HepG2 (cell line): ENCODE results near the gene MKNK1. TPM values are rescaled to one million over a fixed set of nuclear protein-coding genes. Genes with fewer than 3 reads are reported as not detected.

ENCODE experiments used
- ATAC-seq: fragments of 200-7000 bp; cut with Tn5 transposase; 3 replicates; pipeline ENCODE4 v1.9.1; 2020; ENCODE audit warnings: mild to moderate bottlenecking, moderate library complexity
- BruUV-seq: library from RNA; stranded (reverse); fragments of 400-500 nt; replicated peaks from 2 replicates; lab custom pipeline; 2021; lab: Mats Ljungman, UMichigan
- CTCF ChIA-PET: fragments of 300-600 bp; formaldehyde crosslinking; extraction: SDS; loops from one replicate; lab custom pipeline; 2021; ENCODE audit warnings: low total read pairs, inconsistent platforms, low intra/inter-chr PET ratio; lab: Yijun Ruan, JAX
- POLR2A ChIA-PET: fragments of 350-600 bp; sonication (Branson Sonifier 250); formaldehyde crosslinking; loops from one replicate; lab custom pipeline; 2020; ENCODE audit warnings: antibody characterized with exemption, inconsistent platforms; lab: Yijun Ruan, JAX
- DNase-seq: peaks from one replicate; pipeline ENCODE4 v3.0.0-alpha.2; 2015; ENCODE audit warnings: low spot score
- FAIRE-seq: peaks from 3 replicates; lab custom pipeline; 2011; peaks lifted over from hg19 to GRCh38; lab: Jason Lieb, UNC
- H2AFZ ChIP-seq: one replicate; pipeline ENCODE4 v1.6.1; 2011; ENCODE audit warnings: low read length, inconsistent platforms
- H3K27ac ChIP-seq: fragments of 300-600 bp; 3 replicates; pipeline ENCODE4 v1.8.0; 2011; ENCODE audit warnings: mixed run types, mild to moderate bottlenecking, mixed read lengths, low read length, inconsistent platforms; ENCODE audit not compliant: insufficient read depth; ENCODE audit errors: extremely low read length
- H3K27me3 ChIP-seq, 2 experiments: fragments of 200-600 bp in 1 of 2; 2 replicates in 1 of 2; 3 replicates in 1 of 2; pipeline versions ENCODE4 v1.6.0 to v1.8.0; 2011; ENCODE audit warnings: low read length in 2 of 2, mild to moderate bottlenecking in 2 of 2, moderate library complexity in 2 of 2, inconsistent platforms in 1 of 2; ENCODE audit not compliant: insufficient read depth in 2 of 2, control insufficient read depth in 1 of 2
- H3K36me3 ChIP-seq, 2 experiments: fragments of 200-600 bp in 1 of 2; replicated peaks in 1 of 2; 2 replicates in 1 of 2; 3 replicates in 1 of 2; pipeline versions ENCODE4 v1.5.1 to v1.8.0; 2011; ENCODE audit warnings: low read length in 2 of 2, inconsistent platforms in 1 of 2; ENCODE audit not compliant: insufficient read depth in 2 of 2, control insufficient read depth in 1 of 2
- H3K4me1 ChIP-seq: 2 replicates; pipeline ENCODE4 v1.5.1; 2012; ENCODE audit warnings: low read length, inconsistent platforms; ENCODE audit not compliant: insufficient read depth
- H3K4me2 ChIP-seq: 2 replicates; pipeline ENCODE4 v1.6.0; 2011; ENCODE audit warnings: low read depth, low read length, inconsistent platforms
- H3K4me3 ChIP-seq, 3 experiments: fragments of 200-600 bp in 1 of 3; sonication (generic), shearing (Covaris generic) in 1 of 3; replicated peaks in 1 of 3; 2 replicates each; pipeline ENCODE4 v1.5.1; 2011 to 2016; ENCODE audit warnings: low read length in 3 of 3, inconsistent platforms in 2 of 3, low read depth in 2 of 3, mild to moderate bottlenecking in 2 of 3, control low read depth in 1 of 3, mixed read lengths in 1 of 3; ENCODE audit not compliant: insufficient read depth in 1 of 3
- H3K79me2 ChIP-seq: one replicate; pipeline ENCODE4 v1.6.1; 2011; ENCODE audit warnings: low read length, inconsistent platforms; ENCODE audit not compliant: insufficient read depth
- H3K9ac ChIP-seq: 2 replicates; pipeline ENCODE4 v1.6.0; 2011; ENCODE audit warnings: mild to moderate bottlenecking, low read depth, low read length, inconsistent platforms; ENCODE audit not compliant: insufficient read depth
- H3K9me3 ChIP-seq: 2 replicates; pipeline ENCODE4 v1.5.1; 2012; ENCODE audit warnings: mild to moderate bottlenecking, low read length
- H4K20me1 ChIP-seq: 2 replicates; pipeline ENCODE4 v1.6.0; 2011; ENCODE audit warnings: inconsistent platforms, mild to moderate bottlenecking, low read length, moderate library complexity; ENCODE audit not compliant: insufficient read depth
- GZF1 ChIP-seq: sonication (generic); formaldehyde crosslinking; IDR thresholded peaks from 2 replicates; pipeline ENCODE4 v1.5.1; 2020; ENCODE audit warnings: mild to moderate bottlenecking, missing genetic modification reagents
- HMG20A ChIP-seq: IDR thresholded peaks from 2 replicates; pipeline ENCODE4 v1.6.1; 2016; ENCODE audit warnings: borderline replicate concordance
- MAFF ChIP-seq: IDR thresholded peaks from 2 replicates; pipeline ENCODE4 v1.6.1; 2011; ENCODE audit warnings: low read depth, low read length, improper control_type of control experiment
- SSRP1 ChIP-seq: IDR thresholded peaks from 2 replicates; pipeline ENCODE4 v1.6.1; 2016; ENCODE audit warnings: control low read depth
- ZNF143 ChIP-seq: sonication (generic); formaldehyde crosslinking; IDR thresholded peaks from 2 replicates; pipeline ENCODE4 v1.4.0; 2020; ENCODE audit warnings: missing genetic modification reagents
- ZNF251 ChIP-seq: sonication (generic); formaldehyde crosslinking; IDR thresholded peaks from 2 replicates; pipeline ENCODE4 v1.9.0; 2021; ENCODE audit warnings: mild to moderate bottlenecking, missing genetic modification reagents
- WGBS: methylation state at CpG from one replicate; pipeline ENCODE4 v1.1.6; 2017; ENCODE audit warnings: low lambda C conversion rate; 5-methylcytosine and 5-hydroxymethylcytosine counted together
- in situ Hi-C: cut with HindIII; loops from 2 replicates; pipeline ENCODE4 v1.10.0; 2017; ENCODE audit warnings: low pct_unique_long_range_greater_than_20kb; ENCODE audit not compliant: extremely low pct_ligation_motif_present
- intact Hi-C: fragments of 100-400 bp; cut with micrococcal nuclease; formaldehyde crosslinking; loops from one replicate; pipeline ENCODE4 v1.10.0; 2022; ENCODE audit not compliant: unreplicated experiment
- polyA plus RNA-seq, 8 experiments: library from polyadenylated mRNA; depleted of rRNA in 3 of 8; stranded (reverse) in 7 of 8; unstranded in 1 of 8; fragments of >200 nt; fragmentation: Illumina TruSeq in 4 of 8; extraction: Trizol in 4 of 8; gene quantifications; 2 replicates each; pipeline versions ENCODE4 v1.2.1 to v1.2.3, GENCODE V29; 2011 to 2016; ENCODE audit warnings: low read depth in 4 of 8, missing spikeins in 1 of 8, mixed read lengths in 1 of 8; ENCODE audit not compliant: insufficient read depth in 1 of 8
- total RNA-seq, 5 experiments: library from RNA; depleted of rRNA; stranded (reverse); fragments of >200 nt; fragmentation: Illumina TruSeq; extraction: Trizol; gene quantifications; 2 replicates each; pipeline ENCODE4 v1.2.3, GENCODE V29; 2016; ENCODE audit warnings: low read depth in 1 of 5
- TF ChIP-seq, protein P1 (sequence below): sonication (generic); formaldehyde crosslinking; IDR thresholded peaks from 2 replicates; pipeline ENCODE4 v1.5.0; 2020; ENCODE audit warnings: missing genetic modification reagents
- TF ChIP-seq, protein P2 (sequence below): sonication (generic); formaldehyde crosslinking; IDR thresholded peaks from 2 replicates; pipeline ENCODE4 v1.4.0; 2020; ENCODE audit warnings: missing genetic modification reagents
- TF ChIP-seq, protein P3 (sequence below): sonication (generic); formaldehyde crosslinking; IDR thresholded peaks from 2 replicates; pipeline ENCODE4 v1.4.0; 2020; ENCODE audit warnings: missing genetic modification reagents, borderline replicate concordance
- TF ChIP-seq, protein P4 (sequence below): sonication (generic); formaldehyde crosslinking; IDR thresholded peaks from 2 replicates; pipeline ENCODE4 v1.4.0; 2020; ENCODE audit warnings: mild to moderate bottlenecking, missing genetic modification reagents

Gene MKNK1
- total and polyA plus RNA-seq, 2 of the 13 experiments (the other 11 are each of a cell fraction or from before 2014, with no cell fraction given), result 18.5 to 24.1 TPM

DNA sequence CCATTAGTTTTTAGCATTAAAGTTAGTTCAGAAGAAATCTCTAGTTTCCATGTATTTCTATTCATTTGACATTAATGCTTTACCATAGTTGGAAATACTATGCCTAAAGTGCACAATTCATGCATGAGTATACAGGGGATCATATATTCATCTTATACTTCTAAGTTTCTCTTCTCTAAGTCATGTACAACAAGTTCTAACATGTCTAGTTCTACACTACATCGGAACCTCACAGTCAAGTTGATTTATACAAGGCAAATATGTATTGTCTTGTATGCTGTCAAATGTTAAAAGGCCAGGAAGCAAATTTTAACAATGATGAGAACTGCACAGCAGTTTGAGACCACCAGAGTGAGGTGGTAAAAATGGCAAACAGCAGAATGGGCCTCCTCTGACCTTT, 35.5 kb upstream of the MKNK1 start:
- POLR2A ChIA-PET, result no interaction called here
- BruUV-seq, result no TSS peak
- no peak for DNase-seq
- FAIRE-seq, result no peak
- 85% methylated on average over 1 of the region's 1 CpG for WGBS
- Histone ChIP-seq H3K9me3 (no peaks in the 10 kb centered on the region), H3K36me3 (peaks cover 2 to 15% of the 10 kb centered on the region in 2 experiments; a peak in 4 of 5 replicates), H4K20me1 (no peaks in the 10 kb centered on the region), H3K4me2 (no peak overlapping the region), H3K79me2 (no peaks in the 10 kb centered on the region), H2AFZ (no peak overlapping the region), H3K4me3 (no peak overlapping the region), H3K27ac (no peak overlapping the region), H3K4me1 (peaks cover 24% of the 10 kb centered on the region), H3K9ac (no peak overlapping the region), H3K27me3 (no peaks in the 10 kb centered on the region)
- in situ Hi-C loops (no loop called here), intact Hi-C loops (no loop called here)
- ATAC-seq, result no peak
- TF ChIP-seq HMG20A (CRISPR knock-in tag) (no peak), MAFF (no peak), GZF1 (CRISPR knock-in tag) (no peak), ZNF143 (CRISPR knock-in tag) (no peak), SSRP1 (CRISPR knock-in tag) (no peak), ZNF251 (CRISPR knock-in tag) (no peak)
- TF ChIP-seq, protein P1, sequence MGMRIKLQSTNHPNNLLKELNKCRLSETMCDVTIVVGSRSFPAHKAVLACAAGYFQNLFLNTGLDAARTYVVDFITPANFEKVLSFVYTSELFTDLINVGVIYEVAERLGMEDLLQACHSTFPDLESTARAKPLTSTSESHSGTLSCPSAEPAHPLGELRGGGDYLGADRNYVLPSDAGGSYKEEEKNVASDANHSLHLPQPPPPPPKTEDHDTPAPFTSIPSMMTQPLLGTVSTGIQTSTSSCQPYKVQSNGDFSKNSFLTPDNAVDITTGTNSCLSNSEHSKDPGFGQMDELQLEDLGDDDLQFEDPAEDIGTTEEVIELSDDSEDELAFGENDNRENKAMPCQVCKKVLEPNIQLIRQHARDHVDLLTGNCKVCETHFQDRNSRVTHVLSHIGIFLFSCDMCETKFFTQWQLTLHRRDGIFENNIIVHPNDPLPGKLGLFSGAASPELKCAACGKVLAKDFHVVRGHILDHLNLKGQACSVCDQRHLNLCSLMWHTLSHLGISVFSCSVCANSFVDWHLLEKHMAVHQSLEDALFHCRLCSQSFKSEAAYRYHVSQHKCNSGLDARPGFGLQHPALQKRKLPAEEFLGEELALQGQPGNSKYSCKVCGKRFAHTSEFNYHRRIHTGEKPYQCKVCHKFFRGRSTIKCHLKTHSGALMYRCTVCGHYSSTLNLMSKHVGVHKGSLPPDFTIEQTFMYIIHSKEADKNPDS (CRISPR knock-in tag), result no peak
- TF ChIP-seq, protein P2, sequence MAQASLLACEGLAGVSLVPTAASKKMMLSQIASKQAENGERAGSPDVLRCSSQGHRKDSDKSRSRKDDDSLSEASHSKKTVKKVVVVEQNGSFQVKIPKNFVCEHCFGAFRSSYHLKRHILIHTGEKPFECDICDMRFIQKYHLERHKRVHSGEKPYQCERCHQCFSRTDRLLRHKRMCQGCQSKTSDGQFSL (CRISPR knock-in tag), result no peak
- TF ChIP-seq, protein P3, sequence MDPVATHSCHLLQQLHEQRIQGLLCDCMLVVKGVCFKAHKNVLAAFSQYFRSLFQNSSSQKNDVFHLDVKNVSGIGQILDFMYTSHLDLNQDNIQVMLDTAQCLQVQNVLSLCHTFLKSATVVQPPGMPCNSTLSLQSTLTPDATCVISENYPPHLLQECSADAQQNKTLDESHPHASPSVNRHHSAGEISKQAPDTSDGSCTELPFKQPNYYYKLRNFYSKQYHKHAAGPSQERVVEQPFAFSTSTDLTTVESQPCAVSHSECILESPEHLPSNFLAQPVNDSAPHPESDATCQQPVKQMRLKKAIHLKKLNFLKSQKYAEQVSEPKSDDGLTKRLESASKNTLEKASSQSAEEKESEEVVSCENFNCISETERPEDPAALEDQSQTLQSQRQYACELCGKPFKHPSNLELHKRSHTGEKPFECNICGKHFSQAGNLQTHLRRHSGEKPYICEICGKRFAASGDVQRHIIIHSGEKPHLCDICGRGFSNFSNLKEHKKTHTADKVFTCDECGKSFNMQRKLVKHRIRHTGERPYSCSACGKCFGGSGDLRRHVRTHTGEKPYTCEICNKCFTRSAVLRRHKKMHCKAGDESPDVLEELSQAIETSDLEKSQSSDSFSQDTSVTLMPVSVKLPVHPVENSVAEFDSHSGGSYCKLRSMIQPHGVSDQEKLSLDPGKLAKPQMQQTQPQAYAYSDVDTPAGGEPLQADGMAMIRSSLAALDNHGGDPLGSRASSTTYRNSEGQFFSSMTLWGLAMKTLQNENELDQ (CRISPR knock-in tag), result no peak
- TF ChIP-seq, protein P4, sequence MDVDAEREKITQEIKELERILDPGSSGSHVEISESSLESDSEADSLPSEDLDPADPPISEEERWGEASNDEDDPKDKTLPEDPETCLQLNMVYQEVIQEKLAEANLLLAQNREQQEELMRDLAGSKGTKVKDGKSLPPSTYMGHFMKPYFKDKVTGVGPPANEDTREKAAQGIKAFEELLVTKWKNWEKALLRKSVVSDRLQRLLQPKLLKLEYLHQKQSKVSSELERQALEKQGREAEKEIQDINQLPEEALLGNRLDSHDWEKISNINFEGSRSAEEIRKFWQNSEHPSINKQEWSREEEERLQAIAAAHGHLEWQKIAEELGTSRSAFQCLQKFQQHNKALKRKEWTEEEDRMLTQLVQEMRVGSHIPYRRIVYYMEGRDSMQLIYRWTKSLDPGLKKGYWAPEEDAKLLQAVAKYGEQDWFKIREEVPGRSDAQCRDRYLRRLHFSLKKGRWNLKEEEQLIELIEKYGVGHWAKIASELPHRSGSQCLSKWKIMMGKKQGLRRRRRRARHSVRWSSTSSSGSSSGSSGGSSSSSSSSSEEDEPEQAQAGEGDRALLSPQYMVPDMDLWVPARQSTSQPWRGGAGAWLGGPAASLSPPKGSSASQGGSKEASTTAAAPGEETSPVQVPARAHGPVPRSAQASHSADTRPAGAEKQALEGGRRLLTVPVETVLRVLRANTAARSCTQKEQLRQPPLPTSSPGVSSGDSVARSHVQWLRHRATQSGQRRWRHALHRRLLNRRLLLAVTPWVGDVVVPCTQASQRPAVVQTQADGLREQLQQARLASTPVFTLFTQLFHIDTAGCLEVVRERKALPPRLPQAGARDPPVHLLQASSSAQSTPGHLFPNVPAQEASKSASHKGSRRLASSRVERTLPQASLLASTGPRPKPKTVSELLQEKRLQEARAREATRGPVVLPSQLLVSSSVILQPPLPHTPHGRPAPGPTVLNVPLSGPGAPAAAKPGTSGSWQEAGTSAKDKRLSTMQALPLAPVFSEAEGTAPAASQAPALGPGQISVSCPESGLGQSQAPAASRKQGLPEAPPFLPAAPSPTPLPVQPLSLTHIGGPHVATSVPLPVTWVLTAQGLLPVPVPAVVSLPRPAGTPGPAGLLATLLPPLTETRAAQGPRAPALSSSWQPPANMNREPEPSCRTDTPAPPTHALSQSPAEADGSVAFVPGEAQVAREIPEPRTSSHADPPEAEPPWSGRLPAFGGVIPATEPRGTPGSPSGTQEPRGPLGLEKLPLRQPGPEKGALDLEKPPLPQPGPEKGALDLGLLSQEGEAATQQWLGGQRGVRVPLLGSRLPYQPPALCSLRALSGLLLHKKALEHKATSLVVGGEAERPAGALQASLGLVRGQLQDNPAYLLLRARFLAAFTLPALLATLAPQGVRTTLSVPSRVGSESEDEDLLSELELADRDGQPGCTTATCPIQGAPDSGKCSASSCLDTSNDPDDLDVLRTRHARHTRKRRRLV (CRISPR knock-in tag), result no peak
- CTCF ChIA-PET, result no interaction called here
